GM10248 (cell line): ENCODE data around the gene PRR5L.
A peak's percentile ranks its signal among the peaks of the same experiment; 100 is the strongest.

Experiments used
- CTCF ChIA-PET: fragments of 300-600 bp; sonication (Branson Sonifier 250); formaldehyde crosslinking; extraction: SDS; loops from one replicate; lab custom pipeline; 2021; ENCODE audit warnings: antibody characterized with exemption; lab: Yijun Ruan, JAX
- POLR2A ChIA-PET: fragments of 350-650 bp; sonication (Branson Sonifier 250); formaldehyde crosslinking; extraction: SDS; loops from one replicate; lab custom pipeline; 2020; ENCODE audit warnings: antibody characterized with exemption; lab: Yijun Ruan, JAX
- DNase-seq: peaks from one replicate; pipeline ENCODE4 v3.0.0; 2012; ENCODE audit errors: extremely low spot score
- TF ChIP-seq, protein P1 (sequence below): IDR thresholded peaks from 2 replicates; pipeline ENCODE4 v1.5.1; 2012; ENCODE audit warnings: mild to moderate bottlenecking, low read depth; ENCODE audit errors: extremely low read depth, missing control alignments, control extremely low read depth

PRR5L gene

DNA sequence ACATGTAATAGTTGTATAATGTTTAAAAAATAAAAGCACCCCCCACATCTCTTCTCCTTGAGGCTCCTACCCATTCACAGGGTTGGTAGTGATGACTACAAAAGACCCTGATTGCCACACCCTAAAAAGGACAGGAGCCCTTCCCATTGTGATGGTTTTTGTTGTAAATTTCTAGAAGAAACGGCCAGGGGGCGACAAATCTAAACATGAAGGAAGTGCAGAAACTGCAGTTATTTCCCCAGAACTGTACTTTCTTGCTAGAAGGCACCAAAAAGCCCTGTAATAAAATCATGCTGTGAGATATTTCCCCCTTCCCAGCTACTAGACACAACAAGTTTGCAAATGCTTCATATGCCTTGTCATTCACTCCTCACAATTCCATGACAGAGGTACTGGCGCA, 10.8 kb downstream of the PRR5L start:
- TF ChIP-seq, protein P1, sequence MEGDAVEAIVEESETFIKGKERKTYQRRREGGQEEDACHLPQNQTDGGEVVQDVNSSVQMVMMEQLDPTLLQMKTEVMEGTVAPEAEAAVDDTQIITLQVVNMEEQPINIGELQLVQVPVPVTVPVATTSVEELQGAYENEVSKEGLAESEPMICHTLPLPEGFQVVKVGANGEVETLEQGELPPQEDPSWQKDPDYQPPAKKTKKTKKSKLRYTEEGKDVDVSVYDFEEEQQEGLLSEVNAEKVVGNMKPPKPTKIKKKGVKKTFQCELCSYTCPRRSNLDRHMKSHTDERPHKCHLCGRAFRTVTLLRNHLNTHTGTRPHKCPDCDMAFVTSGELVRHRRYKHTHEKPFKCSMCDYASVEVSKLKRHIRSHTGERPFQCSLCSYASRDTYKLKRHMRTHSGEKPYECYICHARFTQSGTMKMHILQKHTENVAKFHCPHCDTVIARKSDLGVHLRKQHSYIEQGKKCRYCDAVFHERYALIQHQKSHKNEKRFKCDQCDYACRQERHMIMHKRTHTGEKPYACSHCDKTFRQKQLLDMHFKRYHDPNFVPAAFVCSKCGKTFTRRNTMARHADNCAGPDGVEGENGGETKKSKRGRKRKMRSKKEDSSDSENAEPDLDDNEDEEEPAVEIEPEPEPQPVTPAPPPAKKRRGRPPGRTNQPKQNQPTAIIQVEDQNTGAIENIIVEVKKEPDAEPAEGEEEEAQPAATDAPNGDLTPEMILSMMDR, result peak; percentile 22
- ChIA-PET CTCF (interaction anchor here (1.2 to 1.3 kb wide), 3 partner anchors 15 to 186 kb away, joined by 6 to 12 read pairs (median 8); no protein-coding TSS in a partner anchor), POLR2A (no interaction called here)
- no peak for DNase-seq

DNA sequence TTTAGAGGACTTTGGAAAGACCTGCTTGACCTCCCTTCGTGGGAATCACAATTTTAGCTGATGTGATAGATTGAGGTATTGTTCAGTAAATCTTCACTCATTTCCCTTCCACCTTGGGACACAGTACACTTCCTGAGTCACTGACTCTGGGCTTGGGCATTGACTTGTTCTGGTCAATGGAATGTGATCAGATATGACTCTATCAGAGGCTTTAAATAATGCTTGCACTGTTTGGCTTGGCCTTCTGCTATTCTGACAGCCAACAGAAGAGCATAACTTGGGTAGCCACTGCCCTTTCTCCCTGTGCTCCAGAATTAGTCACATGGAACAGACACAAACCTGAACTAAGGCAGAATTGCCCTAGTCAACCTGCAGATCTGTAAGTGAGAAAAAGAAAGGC, 12.5 kb downstream of the PRR5L start:
- CTCF ChIA-PET, result interaction anchor here (0.6 to 1.9 kb wide), 4 partner anchors 9 to 256 kb away, joined by 3 to 5 read pairs (median 3); no protein-coding TSS in a partner anchor
- POLR2A ChIA-PET, result no interaction called here
- no peak for DNase-seq
- TF ChIP-seq, protein P1, result no peak

DNA sequence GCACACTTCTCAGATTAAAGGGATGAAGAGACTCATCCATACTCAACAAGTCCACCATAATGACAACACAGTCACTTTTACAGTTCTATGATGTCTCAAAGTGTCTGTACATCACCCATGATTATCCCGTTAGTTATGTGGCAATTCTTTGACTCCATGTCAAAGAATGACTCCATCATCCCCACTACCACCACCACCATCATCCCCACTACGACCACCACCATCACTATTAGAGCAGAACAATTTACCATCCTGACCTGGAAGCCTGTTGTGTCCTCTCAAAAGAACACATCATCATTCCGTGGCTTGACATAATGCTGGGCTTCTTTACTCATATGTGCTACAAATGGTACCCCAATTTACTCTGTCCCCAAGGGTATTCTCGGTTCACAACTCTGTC, 13.7 kb downstream of the PRR5L start:
- DNase-seq, result no peak
- POLR2A ChIA-PET, result no interaction called here
- TF ChIP-seq, protein P1, result no peak
- CTCF ChIA-PET, result interaction anchor here (2.3 kb wide), 1 partner anchor 169 kb away, joined by 5 read pairs; no protein-coding TSS in a partner anchor

DNA sequence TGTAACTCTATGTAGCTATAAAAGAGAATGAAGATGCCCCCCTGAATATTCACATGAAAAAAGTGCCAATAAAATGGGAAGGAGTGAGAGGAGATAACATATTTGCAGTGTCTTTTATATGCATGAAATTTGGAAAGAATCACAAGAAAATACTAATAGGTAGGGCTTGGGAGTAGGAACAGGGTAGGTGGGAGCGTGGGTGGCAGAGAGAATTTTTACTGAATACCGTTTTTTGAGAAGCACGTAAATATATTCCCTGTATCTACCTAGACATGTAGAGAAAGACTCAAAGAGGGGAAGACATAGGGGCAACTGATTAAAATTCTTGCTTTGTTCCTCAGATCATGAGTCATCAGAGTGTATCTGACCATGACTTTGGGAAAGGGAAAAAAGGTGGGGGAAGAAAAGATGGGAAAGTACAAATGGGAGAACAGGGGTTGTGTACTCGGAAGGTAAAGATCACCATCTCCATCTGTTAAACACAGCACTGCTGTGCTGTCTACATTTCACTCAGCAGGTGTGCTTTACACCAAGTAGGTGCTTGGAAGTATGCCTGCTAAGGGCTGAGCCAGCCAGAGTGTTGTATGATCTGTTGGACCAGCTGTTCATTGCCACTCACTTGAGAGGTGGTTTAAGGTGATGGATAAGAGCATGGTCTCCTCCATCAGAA, 16.0 kb downstream of the PRR5L start:
- POLR2A ChIA-PET, result no interaction called here
- CTCF ChIA-PET, result interaction anchor here (1.3 to 8.6 kb wide), 5 partner anchors 11 to 167 kb away, joined by 3 to 32 read pairs (median 5); partner anchors contain the start of gene PRR5L
- DNase-seq, result no peak
- TF ChIP-seq, protein P1, result no peak

DNA sequence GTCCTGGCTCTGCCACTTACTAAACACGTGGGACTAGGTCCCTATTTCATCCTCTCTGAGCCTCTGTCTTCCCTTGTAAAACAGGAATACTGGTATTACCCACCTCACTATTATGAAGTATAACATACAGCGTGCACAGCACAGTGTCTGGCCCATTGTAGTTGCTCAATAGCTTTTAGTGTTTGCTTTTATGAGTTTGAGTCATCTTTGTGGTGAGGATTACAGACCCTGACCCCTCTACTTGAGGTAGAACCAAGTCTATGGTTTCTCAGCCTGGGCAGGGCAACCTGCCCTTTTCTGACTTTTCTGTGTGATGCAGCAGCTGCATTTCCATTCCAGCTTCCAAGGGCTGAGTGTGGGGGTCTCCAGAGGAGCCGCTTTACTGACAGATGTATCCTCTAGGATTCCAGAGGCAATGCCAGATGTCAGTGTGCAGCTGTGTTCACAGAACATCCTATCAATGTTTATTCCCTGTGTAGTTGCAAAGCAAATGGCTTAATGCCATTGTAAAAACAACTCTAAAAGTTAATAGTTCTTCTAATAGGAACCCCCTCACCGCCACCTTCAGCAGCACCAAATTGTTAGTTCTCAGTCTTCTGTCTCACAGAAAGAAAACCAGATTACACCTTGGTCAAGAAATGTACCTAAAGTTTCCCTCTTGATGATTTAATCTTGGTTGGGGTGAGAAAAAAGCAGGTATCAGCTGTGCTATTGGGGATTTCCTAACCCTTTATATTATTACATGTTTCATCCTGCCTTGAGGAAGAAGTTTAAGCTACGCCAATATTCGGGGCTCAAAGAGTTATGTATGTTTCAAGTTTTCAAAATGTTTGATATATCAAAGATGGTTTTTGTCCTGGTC, 16.8 kb downstream of the PRR5L start:
- TF ChIP-seq, protein P1, result no peak
- no peak for DNase-seq
- CTCF ChIA-PET, result interaction anchor here (1.3 to 8.6 kb wide), 4 partner anchors 10 to 20 kb away, joined by 3 to 32 read pairs (median 5); partner anchors contain the start of gene PRR5L
- POLR2A ChIA-PET, result no interaction called here

DNA sequence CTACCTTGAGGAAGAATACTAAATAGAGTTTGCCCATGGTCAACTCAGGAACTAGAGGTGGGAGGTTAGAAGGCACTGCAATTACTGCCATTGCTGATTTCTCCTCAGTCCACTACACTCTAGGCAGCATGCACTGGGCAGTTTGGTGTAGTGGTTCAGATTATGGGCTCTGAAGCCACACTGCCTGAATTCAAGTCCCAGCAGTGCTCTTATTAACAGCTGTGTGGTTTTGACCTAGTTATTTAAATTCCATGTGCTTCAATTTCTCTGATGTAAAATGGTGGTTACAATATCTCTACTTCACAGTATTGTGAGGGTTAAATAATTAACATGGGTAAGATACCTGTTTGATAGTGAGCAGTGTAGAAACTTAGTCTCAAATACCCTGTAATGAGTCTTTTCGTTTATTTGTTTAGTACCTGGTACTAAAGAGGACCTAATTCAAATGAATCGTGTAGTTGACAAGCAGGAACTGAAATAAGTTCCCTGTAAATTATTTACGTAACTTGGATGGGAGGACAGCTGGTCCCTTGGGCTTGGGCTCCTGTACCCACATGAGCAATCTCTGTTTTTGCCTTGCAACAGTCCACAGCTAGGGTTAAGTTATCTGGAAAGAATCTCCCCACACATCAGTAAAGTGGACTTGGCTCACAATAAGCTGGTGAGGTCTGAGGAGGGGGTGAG, 17.8 kb downstream of the PRR5L start:
- POLR2A ChIA-PET, result no interaction called here
- DNase-seq, result no peak
- CTCF ChIA-PET, result interaction anchor here (1.4 to 8.6 kb wide), 3 partner anchors 14 to 179 kb away, joined by 4 to 32 read pairs (median 5); no protein-coding TSS in a partner anchor
- TF ChIP-seq, protein P1, result no peak
